Measurements from ENCODE around the gene CRYBG1.

CRYBG1 gene

GRCh38 chr6:106360410-106360988 is at the start of gene CRYBG1:
CRYBG1 (plus strand) TSS chr6:106360717; CDS start chr6:106360909, 192 bp downstream.
- DNase-seq (ENCODE audit: low read depth), result peak; percentile 54

GRCh38 chr6:106315765-106316374 is 44.6 kb upstream of the CRYBG1 start:
- DNase-seq (ENCODE audit: low read depth), result no peak

- no peak for DNase-seq (ENCODE audit: low read depth)
Observed at GRCh38 chr6:106316375-106316766, 44.1 kb upstream of the CRYBG1 start.

- no peak for DNase-seq (ENCODE audit: low read depth)
Observed at GRCh38 chr6:106318061-106318460, 42.5 kb upstream of the CRYBG1 start.

GRCh38 chr6:106318851-106319250 is 41.7 kb upstream of the CRYBG1 start:
- no peak for DNase-seq (ENCODE audit: low read depth)

- DNase-seq (ENCODE audit: low read depth), result no peak
Observed at GRCh38 chr6:106321940-106322339, 38.6 kb upstream of the CRYBG1 start.

- no peak for DNase-seq (ENCODE audit: low read depth)
Observed at GRCh38 chr6:106324726-106325335, 35.7 kb upstream of the CRYBG1 start.

GRCh38 chr6:106325336-106326178 is 35.0 kb upstream of the CRYBG1 start, which contains the start of gene ATG5:
ATG5 (minus strand) TSS chr6:106325760; CDS start chr6:106316208, 9,552 bp downstream.
- DNase-seq (ENCODE audit: low read depth), result peak; percentile 99

GRCh38 chr6:106334646-106335448 is 25.7 kb upstream of the CRYBG1 start:
- peak; percentile 18 for DNase-seq (ENCODE audit: low read depth)

- no peak for DNase-seq (ENCODE audit: low read depth)
Observed at GRCh38 chr6:106339334-106340029, 21.0 kb upstream of the CRYBG1 start.

GRCh38 chr6:106347219-106347618 is 13.3 kb upstream of the CRYBG1 start:
- DNase-seq (ENCODE audit: low read depth), result no peak

GRCh38 chr6:106356378-106356777 is 4.1 kb upstream of the CRYBG1 start:
- no peak for DNase-seq (ENCODE audit: low read depth)

- no peak for DNase-seq (ENCODE audit: low read depth)
Observed at GRCh38 chr6:106359959-106360409, 533 bp upstream of the CRYBG1 start.

- DNase-seq (ENCODE audit: low read depth), result no peak
Observed at GRCh38 chr6:106360989-106361430, 493 bp downstream of the CRYBG1 start.

GRCh38 chr6:106363401-106364138 is 3.1 kb downstream of the CRYBG1 start:
- DNase-seq (ENCODE audit: low read depth), result no peak

GRCh38 chr6:106369739-106370138 is 9.2 kb downstream of the CRYBG1 start:
- no peak for DNase-seq (ENCODE audit: low read depth)

GRCh38 chr6:106370639-106371038 is 10.1 kb downstream of the CRYBG1 start:
- no peak for DNase-seq (ENCODE audit: low read depth)

GRCh38 chr6:106372838-106373501 is 12.5 kb downstream of the CRYBG1 start:
- DNase-seq (ENCODE audit: low read depth), result no peak

- DNase-seq (ENCODE audit: low read depth), result no peak
Observed at GRCh38 chr6:106373502-106374239, 13.2 kb downstream of the CRYBG1 start.

Measured in T-helper 22 cell (primary cell).